GM19193 (cell line): ENCODE results near the gene PXDN.

ENCODE experiments used
- POLR2A ChIP-seq: IDR thresholded peaks from 4 replicates; pipeline ENCODE4 v1.6.1; 2011; ENCODE audit not compliant: insufficient read depth, insufficient read length; ENCODE audit errors: extremely low read depth

The PXDN gene, protein sequence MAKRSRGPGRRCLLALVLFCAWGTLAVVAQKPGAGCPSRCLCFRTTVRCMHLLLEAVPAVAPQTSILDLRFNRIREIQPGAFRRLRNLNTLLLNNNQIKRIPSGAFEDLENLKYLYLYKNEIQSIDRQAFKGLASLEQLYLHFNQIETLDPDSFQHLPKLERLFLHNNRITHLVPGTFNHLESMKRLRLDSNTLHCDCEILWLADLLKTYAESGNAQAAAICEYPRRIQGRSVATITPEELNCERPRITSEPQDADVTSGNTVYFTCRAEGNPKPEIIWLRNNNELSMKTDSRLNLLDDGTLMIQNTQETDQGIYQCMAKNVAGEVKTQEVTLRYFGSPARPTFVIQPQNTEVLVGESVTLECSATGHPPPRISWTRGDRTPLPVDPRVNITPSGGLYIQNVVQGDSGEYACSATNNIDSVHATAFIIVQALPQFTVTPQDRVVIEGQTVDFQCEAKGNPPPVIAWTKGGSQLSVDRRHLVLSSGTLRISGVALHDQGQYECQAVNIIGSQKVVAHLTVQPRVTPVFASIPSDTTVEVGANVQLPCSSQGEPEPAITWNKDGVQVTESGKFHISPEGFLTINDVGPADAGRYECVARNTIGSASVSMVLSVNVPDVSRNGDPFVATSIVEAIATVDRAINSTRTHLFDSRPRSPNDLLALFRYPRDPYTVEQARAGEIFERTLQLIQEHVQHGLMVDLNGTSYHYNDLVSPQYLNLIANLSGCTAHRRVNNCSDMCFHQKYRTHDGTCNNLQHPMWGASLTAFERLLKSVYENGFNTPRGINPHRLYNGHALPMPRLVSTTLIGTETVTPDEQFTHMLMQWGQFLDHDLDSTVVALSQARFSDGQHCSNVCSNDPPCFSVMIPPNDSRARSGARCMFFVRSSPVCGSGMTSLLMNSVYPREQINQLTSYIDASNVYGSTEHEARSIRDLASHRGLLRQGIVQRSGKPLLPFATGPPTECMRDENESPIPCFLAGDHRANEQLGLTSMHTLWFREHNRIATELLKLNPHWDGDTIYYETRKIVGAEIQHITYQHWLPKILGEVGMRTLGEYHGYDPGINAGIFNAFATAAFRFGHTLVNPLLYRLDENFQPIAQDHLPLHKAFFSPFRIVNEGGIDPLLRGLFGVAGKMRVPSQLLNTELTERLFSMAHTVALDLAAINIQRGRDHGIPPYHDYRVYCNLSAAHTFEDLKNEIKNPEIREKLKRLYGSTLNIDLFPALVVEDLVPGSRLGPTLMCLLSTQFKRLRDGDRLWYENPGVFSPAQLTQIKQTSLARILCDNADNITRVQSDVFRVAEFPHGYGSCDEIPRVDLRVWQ (N-terminal part only)

DNA sequence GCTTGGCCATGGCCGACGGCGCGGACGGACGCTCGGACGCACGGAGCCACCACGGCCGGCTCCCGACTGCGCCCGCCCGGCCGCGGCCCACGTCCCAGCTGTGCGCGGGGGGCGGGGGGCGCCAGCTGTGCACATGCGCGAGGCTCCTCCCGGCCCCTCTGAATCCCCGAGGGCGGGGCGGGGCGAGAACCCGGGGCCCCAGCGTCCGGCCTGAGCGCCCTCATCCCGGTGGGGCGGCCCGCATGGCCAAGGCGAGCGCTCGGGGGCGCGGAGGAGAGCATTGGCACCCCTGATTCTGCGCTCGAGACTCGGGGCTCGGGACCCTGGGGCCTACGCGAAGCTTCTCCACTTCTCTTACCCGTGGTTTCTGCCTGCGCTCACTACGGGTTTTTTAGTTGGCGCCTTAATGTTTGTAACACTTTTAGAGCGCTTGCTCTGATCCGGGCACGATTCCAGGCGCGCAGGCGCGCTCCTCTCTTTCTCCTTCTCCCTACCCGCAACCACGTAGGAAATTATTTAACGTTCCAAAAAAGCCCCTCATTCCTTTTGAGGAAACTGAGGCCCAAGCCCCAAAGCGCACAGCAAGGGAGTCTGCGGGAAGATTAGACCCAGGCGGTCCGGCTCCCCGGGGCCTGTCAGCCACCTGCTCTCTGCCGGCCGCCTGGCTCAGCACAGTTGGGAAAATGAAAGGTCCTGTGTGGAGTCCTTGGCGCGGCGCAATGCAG lies at the start of gene PXDN:
Gene PXDN (minus strand): TSS at position 70 of the 725 bp plus-strand sequence. CDS start 60 bp downstream, at position 10.
- TF ChIP-seq POLR2A: no peak

DNA sequence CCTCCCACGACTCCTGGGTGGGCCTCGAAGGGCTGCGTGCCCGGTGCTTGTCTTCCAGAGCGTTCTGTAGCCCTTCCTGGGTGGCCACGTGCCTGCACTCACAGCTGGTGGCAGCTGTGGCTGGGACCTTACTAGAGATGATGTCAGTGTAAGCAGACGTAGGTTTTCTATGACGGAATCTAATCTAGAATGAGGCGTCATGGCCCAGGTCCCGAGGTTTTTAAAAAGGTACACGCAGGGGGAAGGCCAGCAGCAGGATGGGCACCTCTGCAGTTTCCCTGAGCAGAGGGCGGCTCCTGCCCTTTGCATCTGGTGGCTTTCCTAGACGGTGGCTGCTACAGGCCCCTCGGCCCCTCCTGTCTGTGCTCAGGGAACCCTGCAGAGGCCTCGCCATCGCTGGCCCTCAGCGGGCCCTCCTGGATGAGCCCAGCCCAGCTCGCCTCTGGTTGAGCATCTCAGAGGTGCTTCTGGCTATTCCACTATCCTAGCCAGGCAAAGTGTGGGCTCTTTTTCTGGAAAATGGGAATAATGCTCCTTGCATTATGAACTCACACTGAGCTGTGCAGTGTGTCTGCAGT lies 49.6 kb upstream of the PXDN start:
- no peak for TF ChIP-seq POLR2A

DNA sequence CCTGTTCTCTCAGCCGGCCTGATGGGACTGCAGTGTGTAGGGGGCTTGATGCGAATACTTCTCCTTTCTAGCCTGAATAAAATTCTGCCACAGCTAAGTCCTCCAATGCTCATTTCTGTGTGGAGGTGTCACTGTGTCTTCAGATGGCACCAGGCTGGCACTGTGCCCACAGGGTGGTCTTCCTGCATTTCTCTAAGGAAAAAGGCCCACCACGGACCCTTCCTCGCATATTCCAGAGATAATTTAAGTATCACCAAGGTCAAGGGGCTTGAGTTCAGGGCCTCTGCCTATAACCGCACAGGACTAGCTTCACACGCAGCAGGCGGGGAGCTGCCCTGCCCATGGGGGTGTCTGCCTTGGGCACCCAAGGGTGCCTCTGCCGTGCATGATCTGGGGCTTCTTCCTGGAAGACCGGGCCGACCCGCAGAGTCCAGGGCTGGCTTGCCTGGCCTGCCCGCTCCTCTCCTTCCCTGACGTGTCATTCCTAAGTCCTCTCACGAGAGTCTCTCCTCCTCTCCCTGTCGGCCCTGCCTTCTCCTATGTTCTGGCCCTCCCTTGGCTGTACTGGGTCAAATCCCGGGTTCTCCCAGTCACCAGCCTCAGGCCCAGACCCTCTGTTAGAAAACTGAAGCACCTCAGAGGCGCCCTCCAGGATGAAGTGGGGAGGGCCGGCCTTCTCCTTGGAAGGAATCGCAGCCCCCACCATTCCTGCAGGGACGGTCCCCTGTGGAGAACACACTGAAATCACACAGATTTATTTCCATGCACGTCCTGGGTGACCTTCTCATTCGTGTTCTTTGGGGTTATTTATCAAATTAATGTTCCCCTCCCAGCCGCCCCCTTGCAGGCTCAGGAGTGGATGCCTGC lies 48.9 kb upstream of the PXDN start:
- TF ChIP-seq POLR2A: no peak

DNA sequence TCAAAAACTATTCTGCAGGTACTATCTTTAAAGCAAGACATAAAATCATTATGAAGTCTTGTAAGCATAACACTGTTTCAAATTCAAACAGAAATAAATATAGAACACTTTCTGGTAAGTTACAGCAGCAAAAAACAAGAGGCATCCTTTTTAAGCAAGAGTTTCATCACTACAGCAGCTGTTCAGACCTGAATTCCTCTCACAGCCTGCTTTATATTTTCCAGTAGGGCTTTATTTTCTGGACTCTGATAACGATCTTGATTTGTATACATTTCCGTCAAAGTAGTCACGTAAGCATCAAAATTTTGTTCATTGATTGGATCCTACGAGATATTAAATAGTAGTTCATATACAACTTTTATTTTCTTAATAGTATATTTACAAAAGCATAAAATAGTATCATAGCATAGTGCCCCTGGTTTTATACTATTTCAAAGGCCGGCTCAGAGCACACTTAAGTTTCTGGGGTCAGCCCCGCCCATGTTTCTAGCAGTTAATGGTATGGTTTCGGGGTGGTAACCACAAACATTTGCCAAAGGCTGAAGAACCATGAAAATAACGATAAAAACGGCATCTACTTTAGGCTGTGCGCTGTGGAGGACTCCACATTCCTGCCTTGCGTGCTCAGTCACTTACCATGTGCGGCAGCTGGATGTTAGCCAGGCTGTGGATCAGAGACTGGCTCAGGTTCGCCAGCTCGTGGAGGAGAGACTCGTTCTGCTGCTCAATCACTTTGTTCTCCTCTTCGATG lies 47.5 kb upstream of the PXDN start:
- no peak for TF ChIP-seq POLR2A

DNA sequence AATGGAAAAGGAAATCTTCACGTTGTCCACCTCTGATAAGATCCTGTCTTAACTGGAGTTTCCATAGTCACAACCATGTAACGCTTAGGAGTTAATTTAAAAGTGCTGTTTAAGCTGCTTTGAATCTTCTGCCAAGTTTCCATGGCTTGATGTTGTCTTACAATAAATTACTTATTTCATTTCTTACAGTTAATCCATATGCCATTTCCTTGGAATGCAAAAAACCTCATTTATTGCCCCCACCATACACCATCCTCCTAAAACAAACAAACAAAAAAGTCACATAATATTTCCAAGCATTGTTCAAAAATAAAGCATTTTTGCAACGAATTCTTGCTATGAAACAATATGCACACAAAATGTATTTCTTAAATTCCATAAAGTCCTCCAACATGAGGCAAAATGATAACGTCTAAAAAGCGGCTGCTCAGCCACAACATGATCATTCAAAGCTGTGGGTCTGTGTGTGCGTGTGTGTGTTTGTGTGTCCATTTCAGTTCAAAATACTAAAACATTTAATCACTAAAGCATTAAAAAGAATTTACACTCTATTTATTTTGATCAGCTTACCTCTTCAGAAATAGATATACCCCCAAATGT lies 46.8 kb upstream of the PXDN start:
- no peak for TF ChIP-seq POLR2A

- TF ChIP-seq POLR2A: no peak
These were observed 46.2 kb upstream of the PXDN start for GRCh38 chr2:1790473-1790872.

DNA sequence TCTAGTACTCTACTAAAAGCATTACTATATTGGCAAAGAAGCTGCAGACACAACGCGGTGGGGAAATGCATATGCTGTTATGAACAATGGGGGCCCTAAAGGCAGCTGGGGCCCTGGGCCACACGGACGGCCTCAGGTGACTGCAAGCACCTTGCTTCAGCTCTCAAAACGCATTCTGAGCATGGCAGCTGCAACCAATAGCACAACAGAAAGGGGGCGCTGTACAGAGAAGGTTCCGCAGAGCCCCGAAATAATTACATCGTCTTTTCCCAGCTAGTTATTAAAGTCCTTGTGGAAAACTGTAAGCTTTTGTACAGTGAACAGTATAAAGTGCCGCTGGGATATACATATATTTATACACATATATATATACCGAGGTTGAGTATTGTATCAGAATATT lies 45.3 kb upstream of the PXDN start:
- no peak for TF ChIP-seq POLR2A

GRCh38 chr2:1788478-1788959 lies 44.2 kb upstream of the PXDN start:
- no peak for TF ChIP-seq POLR2A

DNA sequence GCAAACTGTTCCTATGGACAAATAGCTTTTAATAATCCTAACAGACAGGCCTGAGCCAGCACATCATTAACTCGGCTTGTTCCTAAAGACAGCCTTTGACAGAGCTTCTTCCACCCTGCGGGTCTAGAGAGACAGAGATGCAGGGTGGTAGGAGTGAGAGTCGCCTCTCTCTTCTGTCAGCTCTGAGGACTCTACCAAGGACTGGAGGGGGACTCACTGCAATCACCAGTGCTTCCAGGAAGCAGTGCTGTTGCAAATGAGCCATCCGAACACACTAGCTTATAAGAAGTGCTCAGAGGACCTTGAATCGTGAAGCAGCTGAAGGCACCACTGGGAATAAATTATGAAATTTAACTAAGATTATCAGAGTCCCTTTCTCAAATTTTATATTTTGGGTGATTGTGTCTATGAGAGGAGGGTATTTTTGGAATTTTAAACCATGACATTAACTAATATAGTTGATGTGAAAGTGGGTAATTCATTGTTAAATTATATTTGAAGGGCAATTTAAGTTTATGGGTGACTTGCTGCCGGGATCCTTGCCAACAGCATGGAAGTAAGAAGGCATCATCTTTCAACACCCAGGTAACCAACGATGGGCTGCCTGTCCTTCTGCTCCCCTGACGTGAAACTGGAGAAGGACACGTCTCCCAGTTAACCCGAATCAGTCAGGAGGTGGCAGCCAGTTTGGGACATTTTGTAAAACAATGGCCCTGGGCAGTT lies 43.6 kb upstream of the PXDN start:
- no peak for TF ChIP-seq POLR2A

- no peak for TF ChIP-seq POLR2A
These were observed 40.8 kb upstream of the PXDN start for GRCh38 chr2:1784986-1785617.

GRCh38 chr2:1784087-1784486 lies 39.8 kb upstream of the PXDN start:
- no peak for TF ChIP-seq POLR2A
